ENCODE results near the gene KDM3B.

DNA sequence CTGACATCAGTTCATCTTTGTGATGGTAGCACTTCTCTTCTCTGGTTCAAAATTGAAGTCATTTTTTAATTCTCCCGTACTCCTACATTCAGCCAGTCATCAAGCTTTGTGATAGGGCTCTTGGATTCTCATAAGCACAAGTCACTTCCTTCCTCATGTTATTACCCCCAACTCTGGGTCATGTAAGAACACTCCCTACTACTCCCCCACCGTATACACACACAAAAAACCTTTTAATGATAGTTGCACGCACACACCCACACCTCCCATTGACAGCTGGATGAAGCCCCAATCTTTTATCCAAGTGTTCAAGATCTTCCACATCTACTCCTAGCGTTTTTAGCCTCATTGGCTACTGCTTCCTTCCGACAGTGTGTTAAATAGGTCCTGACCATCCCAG lies 16.8 kb downstream of the KDM3B start:
- no peak for TF ChIP-seq POLR2A (IDR thresholded peaks at IDR 0.05)
- TF ChIP-seq, protein P1, sequence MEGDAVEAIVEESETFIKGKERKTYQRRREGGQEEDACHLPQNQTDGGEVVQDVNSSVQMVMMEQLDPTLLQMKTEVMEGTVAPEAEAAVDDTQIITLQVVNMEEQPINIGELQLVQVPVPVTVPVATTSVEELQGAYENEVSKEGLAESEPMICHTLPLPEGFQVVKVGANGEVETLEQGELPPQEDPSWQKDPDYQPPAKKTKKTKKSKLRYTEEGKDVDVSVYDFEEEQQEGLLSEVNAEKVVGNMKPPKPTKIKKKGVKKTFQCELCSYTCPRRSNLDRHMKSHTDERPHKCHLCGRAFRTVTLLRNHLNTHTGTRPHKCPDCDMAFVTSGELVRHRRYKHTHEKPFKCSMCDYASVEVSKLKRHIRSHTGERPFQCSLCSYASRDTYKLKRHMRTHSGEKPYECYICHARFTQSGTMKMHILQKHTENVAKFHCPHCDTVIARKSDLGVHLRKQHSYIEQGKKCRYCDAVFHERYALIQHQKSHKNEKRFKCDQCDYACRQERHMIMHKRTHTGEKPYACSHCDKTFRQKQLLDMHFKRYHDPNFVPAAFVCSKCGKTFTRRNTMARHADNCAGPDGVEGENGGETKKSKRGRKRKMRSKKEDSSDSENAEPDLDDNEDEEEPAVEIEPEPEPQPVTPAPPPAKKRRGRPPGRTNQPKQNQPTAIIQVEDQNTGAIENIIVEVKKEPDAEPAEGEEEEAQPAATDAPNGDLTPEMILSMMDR (IDR thresholded peaks at IDR 0.05): no peak

Data from tibial nerve (tissue), 3 donors.